HAP-1 (cell line): Measurements from ENCODE around the gene ANKRD11.
"Not testable (repeated sequence)": the region's sequence is repeated elsewhere in the genome, so short reads cannot be mapped to it uniquely, and the experiment has no call there.

ENCODE experiments used
- DNase-seq, 2 experiments: peaks; one replicate each; pipeline ENCODE4 v3.0.0-alpha.2; 2016 to 2020; ENCODE audit warnings: low spot score in 2 of 2
- H3K27me3 ChIP-seq: fragments of 250-450 bp; sonication (Bioruptor Pico); 2 replicates; pipeline ENCODE4 v1.5.1; 2020; ENCODE audit warnings: low read depth, mild to moderate bottlenecking, moderate library complexity
- H3K36me3 ChIP-seq: fragments of 250-450 bp; sonication (Bioruptor Pico); replicated peaks from 2 replicates; pipeline ENCODE4 v1.5.1; 2020; ENCODE audit warnings: mild to moderate bottlenecking
- H3K4me1 ChIP-seq: fragments of 250-450 bp; sonication (Bioruptor Pico); 2 replicates; pipeline ENCODE4 v1.5.1; 2020; ENCODE audit warnings: mild to moderate bottlenecking
- H3K4me3 ChIP-seq: fragments of 250-450 bp; sonication (Bioruptor Pico); 2 replicates; pipeline ENCODE4 v1.5.1; 2020; ENCODE audit warnings: mild to moderate bottlenecking, moderate library complexity
- H3K9me3 ChIP-seq: fragments of 250-450 bp; sonication (Bioruptor Pico); 2 replicates; pipeline ENCODE4 v1.5.1; 2020; ENCODE audit warnings: mild to moderate bottlenecking, moderate library complexity
- in situ Hi-C: fragments of 300-500 bp; cut with MboI; formaldehyde crosslinking; loops from 3 replicates; pipeline ENCODE4 v1.14.3; 2020; ENCODE audit warnings: low sequenced_read_pairs, inconsistent platforms, mixed read lengths

Gene ANKRD11

DNA sequence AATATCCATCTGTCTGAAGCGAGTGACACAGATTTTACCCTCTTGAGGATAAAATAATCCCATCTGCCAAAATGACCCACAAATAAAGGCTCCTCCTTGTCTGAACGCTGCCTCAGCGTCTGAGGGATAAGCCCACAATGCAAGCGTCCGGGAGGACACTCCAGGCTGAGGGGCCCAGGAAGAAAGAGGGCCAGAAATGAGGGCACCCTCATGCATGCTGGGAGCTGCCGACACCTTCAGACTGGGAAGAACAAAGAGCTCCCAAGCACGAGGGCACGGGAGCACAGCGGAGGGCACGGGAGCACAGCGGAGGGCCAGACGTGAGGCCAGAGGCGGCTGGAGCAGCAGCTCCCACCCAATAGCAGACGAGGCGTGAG, 145.9 kb downstream of the ANKRD11 start:
- Histone ChIP-seq H3K4me3 (no peak overlapping the region), H3K36me3 (peaks cover 4% of the 10 kb centered on the region), H3K27me3 (no peaks in the 10 kb centered on the region), H3K9me3 (no peaks in the 10 kb centered on the region), H3K4me1 (peaks cover 11% of the 10 kb centered on the region)
- DNase-seq: no peak
- in situ Hi-C loops: no loop called here

DNA sequence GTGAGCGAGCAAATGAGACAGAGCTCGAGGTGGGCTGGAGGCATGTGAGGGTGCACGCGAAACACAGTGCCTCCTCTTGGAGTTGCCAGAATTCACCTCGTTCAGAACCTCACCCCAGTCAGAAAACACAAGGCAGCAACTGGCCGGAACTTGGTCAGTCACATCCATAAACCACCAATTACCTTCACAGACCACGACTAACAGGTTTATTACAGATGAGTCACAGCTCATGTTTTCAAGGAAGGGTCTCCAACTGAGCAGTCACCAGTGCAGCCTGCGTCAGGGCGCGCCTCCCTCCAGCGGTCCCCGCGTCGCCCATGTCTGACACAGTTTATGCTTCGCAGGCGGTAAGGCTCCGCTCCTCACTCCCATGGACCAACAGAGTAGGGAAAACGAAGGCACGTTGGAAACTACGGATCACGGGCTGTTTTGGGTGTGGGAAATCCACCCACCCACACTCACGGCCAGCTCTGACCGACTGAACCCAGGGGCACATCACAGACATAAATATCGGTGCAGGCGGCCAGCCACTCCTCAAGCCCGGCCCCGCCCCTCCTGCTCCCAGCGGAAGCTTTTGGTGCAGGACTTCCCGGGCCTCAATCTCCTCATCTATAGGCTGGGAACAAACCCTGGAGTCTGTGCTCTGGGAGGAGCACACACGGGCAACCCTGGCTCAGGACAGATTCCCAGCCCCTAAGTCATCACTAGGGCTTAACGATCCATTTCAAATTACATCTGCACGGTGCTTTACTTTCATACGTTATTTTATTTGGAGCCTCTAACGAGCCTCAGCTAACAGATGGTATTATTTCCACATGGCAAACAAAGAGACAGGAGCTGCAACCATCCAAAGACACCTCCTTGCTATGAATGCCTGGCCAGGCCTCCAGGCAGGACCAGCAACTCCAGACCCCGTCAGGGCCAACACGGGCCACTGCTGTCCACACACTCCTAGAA, 146.6 kb downstream of the ANKRD11 start:
- Histone ChIP-seq H3K4me1 (peaks cover 11% of the 10 kb centered on the region), H3K27me3 (no peaks in the 10 kb centered on the region), H3K36me3 (peaks cover 4% of the 10 kb centered on the region), H3K4me3 (no peak overlapping the region), H3K9me3 (no peaks in the 10 kb centered on the region)
- DNase-seq: no peak
- in situ Hi-C loops: no loop called here

GRCh38 chr16:89341697-89342694, 148.4 kb downstream of the ANKRD11 start:
- peak in 1 of 2 experiments; percentile 34 for DNase-seq
- peaks cover 4% of the 10 kb centered on the region for H3K36me3 ChIP-seq
- H3K4me3 ChIP-seq: no peak overlapping the region
- peaks cover 10% of the 10 kb centered on the region for H3K4me1 ChIP-seq
- H3K9me3 ChIP-seq: no peaks in the 10 kb centered on the region
- in situ Hi-C loops: no loop called here
- H3K27me3 ChIP-seq: no peaks in the 10 kb centered on the region

- Histone ChIP-seq H3K27me3 (no peaks in the 10 kb centered on the region), H3K36me3 (peaks cover 4% of the 10 kb centered on the region), H3K4me3 (no peak overlapping the region), H3K4me1 (peaks cover 3% of the 10 kb centered on the region), H3K9me3 (no peaks in the 10 kb centered on the region)
- in situ Hi-C loops: no loop called here
- DNase-seq: peak; percentile 22 to 35
These were observed 149.1 kb downstream of the ANKRD11 start for GRCh38 chr16:89341279-89341678.

DNA sequence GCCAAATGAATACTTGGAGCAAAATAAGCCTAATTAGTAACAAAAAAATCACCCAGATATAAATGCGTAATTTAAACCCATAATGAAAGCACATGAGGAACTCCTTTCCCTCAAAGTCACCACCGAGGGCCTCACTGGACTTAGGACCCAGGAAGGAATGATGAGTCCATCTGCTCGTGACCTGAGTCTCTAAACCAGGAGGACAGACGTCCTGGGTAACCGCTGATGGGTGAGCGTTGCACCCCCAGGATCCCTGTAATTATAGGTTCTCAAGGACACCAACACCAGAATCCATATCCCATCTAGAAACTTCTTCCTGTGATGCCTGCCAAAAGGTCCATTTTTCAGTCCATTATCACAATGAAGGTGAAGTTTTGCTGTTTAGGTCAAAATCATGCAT, 151.5 kb downstream of the ANKRD11 start:
- Histone ChIP-seq H3K4me1 (no peaks in the 10 kb centered on the region; the same call in none of the 2 replicates), H3K4me3 (no peak overlapping the region), H3K27me3 (no peaks in the 10 kb centered on the region), H3K9me3 (no peaks in the 10 kb centered on the region), H3K36me3 (peaks cover 4% of the 10 kb centered on the region)
- DNase-seq: no peak
- in situ Hi-C loops: no loop called here

DNA sequence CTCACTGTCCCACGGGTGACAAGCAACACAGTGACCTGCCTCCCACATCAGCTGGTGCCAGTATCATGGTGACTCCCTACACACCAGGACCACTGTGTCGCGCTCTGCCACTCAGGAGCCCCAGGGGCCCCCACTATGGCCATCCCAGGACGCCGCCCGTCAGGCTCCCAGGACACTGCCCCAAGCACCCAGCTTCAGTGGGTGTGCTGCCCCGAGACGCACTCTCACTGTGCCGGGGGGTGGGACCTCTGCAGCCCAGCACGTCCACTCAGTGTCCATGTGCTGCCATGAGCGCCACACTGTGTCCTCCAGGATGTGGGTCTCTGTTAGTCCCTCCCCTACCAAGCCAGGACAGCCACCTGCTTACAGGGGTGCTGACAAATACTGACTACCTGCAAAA, 152.4 kb downstream of the ANKRD11 start:
- H3K36me3 ChIP-seq: peaks cover 4% of the 10 kb centered on the region
- no peaks in the 10 kb centered on the region for H3K27me3 ChIP-seq
- peaks cover 1% of the 10 kb centered on the region for H3K4me1 ChIP-seq
- DNase-seq: no peak
- H3K4me3 ChIP-seq: no peak overlapping the region
- H3K9me3 ChIP-seq: no peaks in the 10 kb centered on the region
- in situ Hi-C loops: no loop called here

DNA sequence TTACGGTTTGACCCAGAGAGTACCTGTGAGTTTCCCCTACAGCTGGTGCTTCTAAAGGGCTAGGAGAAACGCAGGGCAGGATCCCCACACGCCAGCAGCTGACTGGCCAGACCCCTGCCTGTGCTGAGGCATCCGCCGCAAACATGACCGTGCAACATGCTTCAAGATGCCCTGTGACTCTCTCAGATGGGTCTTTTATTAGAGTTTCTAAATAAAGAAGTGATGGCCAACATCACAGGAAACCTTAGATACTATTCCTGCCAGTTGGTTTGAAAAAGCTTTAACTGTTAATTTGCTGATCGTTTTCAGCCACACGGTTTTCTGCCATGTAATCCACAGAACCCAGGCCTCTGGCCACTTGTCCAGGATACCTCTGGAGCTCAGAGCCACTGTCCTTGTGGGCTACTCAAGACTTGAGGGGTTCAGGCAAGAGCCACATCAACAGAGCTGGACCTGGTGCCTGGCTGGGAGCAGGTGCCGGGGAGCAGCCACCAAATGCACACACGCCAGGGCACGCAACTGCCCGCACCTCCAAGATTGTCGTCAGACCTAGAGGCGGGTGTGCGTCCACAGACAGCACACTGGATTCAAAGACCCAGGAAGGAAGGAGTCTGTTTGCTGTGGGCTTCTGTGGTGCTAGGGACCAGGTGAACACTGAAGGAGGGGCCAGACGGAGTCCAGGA, 154.4 kb downstream of the ANKRD11 start:
- in situ Hi-C loops: no loop called here
- no peaks in the 10 kb centered on the region for H3K27me3 ChIP-seq

GRCh38 chr16:89334988-89335802, 155.2 kb downstream of the ANKRD11 start:
- Histone ChIP-seq H3K4me3 (no peak overlapping the region), H3K4me1 (peaks cover 11% of the 10 kb centered on the region), H3K36me3 (no peaks in the 10 kb centered on the region; the same call in 1 of the 2 replicates), H3K9me3 (no peaks in the 10 kb centered on the region), H3K27me3 (no peaks in the 10 kb centered on the region)
- DNase-seq: no peak
- in situ Hi-C loops: no loop called here

More for the DNA sequence above, 154.4 kb downstream of the ANKRD11 start:
- Histone ChIP-seq H3K9me3 (no peaks in the 10 kb centered on the region), H3K36me3 (no peaks in the 10 kb centered on the region; the same call in 1 of the 2 replicates), H3K4me1 (peaks cover 11% of the 10 kb centered on the region), H3K4me3 (no peak overlapping the region)
- DNase-seq: no peak

- no peak overlapping the region for H3K4me3 ChIP-seq
- no peaks in the 10 kb centered on the region for H3K27me3 ChIP-seq
- H3K9me3 ChIP-seq: no peaks in the 10 kb centered on the region
- H3K4me1 ChIP-seq: peaks cover 11% of the 10 kb centered on the region
- no peak for DNase-seq
- H3K36me3 ChIP-seq: no peaks in the 10 kb centered on the region
- in situ Hi-C loops: no loop called here
These were observed 155.9 kb downstream of the ANKRD11 start for GRCh38 chr16:89334461-89334860.

DNA sequence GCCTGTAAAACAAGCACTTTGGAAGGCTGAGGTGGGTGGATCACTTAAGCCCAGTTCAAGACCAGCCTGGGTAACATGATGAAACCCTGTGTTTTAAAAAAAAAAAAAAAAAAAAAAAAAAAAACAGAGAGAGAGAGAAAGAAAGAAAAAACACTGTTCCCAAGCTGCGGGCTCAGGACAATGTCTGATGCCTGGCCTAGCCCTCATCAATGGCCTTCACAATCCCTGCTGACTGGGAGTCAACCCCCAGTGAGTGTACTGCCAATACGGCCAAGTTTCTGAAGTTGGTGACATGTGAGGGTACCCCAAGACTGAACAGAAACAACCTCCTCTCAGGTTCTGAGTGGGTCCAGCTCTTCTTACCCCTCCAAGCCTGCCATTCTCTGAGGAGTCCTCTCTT, 156.3 kb downstream of the ANKRD11 start:
- no peaks in the 10 kb centered on the region for H3K27me3 ChIP-seq
- H3K36me3 ChIP-seq: no peaks in the 10 kb centered on the region
- peaks cover 11% of the 10 kb centered on the region for H3K4me1 ChIP-seq
- in situ Hi-C loops: no loop called here
- no peak for DNase-seq
- H3K9me3 ChIP-seq: no peaks in the 10 kb centered on the region
- no peak overlapping the region for H3K4me3 ChIP-seq

GRCh38 chr16:89333401-89334001, 156.9 kb downstream of the ANKRD11 start:
- in situ Hi-C loops, H3K36me3 ChIP-seq, H3K27me3 ChIP-seq, H3K4me3 ChIP-seq, H3K9me3 ChIP-seq: not testable (repeated sequence)
- DNase-seq: peak in 1 of 2 experiments; percentile 37
- peaks cover 11% of the 10 kb centered on the region for H3K4me1 ChIP-seq

- Histone ChIP-seq H3K36me3 (no peaks in the 10 kb centered on the region), H3K4me1 (peaks cover 11% of the 10 kb centered on the region), H3K9me3 (no peaks in the 10 kb centered on the region), H3K4me3 (no peak overlapping the region), H3K27me3 (no peaks in the 10 kb centered on the region)
- in situ Hi-C loops: no loop called here
- DNase-seq: no peak
These were observed 157.5 kb downstream of the ANKRD11 start for GRCh38 chr16:89332902-89333245.
